K562 (cell line): ENCODE measurements around the gene CRAMP1. TPM values are rescaled to one million over a fixed set of nuclear protein-coding genes. Genes with fewer than 3 reads are reported as not detected.
A peak's percentile ranks its signal among the peaks of the same experiment; 100 is the strongest.

Experiments
- ATAC-seq: fragments of 200-7000 bp; cut with Tn5 transposase; 3 replicates; pipeline ENCODE4 v1.9.1; 2020; ENCODE audit warnings: moderate library complexity
- BruUV-seq: library from RNA; stranded (reverse); fragments of 400-500 nt; replicated peaks from 2 replicates; lab custom pipeline; 2021; lab: Mats Ljungman, UMichigan
- CTCF ChIA-PET: fragments of 300-600 bp; formaldehyde crosslinking; extraction: SDS; loops from one replicate; lab custom pipeline; 2021; ENCODE audit warnings: low intra/inter-chr PET ratio; lab: Yijun Ruan, JAX
- POLR2A ChIA-PET: fragments of 300-600, 350-650 bp; sonication (Branson Sonifier 250); formaldehyde crosslinking; extraction: SDS; loops from one replicate; lab custom pipeline; 2021; ENCODE audit warnings: antibody characterized with exemption, inconsistent platforms; lab: Yijun Ruan, JAX
- DNase-seq, 4 experiments: peaks; one replicate each; pipeline versions ENCODE4 v3.0.0 to v3.0.0-alpha.2; 2011 to 2018; ENCODE audit warnings: low spot score in 3 of 4, mixed read lengths in 3 of 4; ENCODE audit errors: extremely low read depth in 1 of 4
- FAIRE-seq: peaks from 2 replicates; lab custom pipeline; 2011; peaks lifted over from hg19 to GRCh38; lab: Jason Lieb, UNC
- H2AFZ ChIP-seq: 2 replicates; pipeline ENCODE4 v1.6.0; 2011; ENCODE audit warnings: low read depth, low read length, control low read depth, inconsistent platforms
- H3K27ac ChIP-seq: fragments of 200-600 bp; 3 replicates; pipeline ENCODE4 v1.8.0; 2011; ENCODE audit warnings: low read depth, mild to moderate bottlenecking, control low read depth, inconsistent platforms, low read length, moderate library complexity, mixed read lengths; ENCODE audit errors: extremely low read depth
- H3K27me3 ChIP-seq, 2 experiments: fragments of 300-600 bp in 1 of 2; 2 replicates in 1 of 2; 3 replicates in 1 of 2; pipeline versions ENCODE4 v1.6.0 to v1.8.0; 2011; ENCODE audit warnings: inconsistent platforms in 2 of 2, low read length in 2 of 2, mild to moderate bottlenecking in 1 of 2, mixed read lengths in 1 of 2, moderate library complexity in 1 of 2; ENCODE audit not compliant: control insufficient read depth in 2 of 2, insufficient read depth in 2 of 2
- H3K36me3 ChIP-seq: fragments of 300-600 bp; 3 replicates; pipeline ENCODE4 v1.8.0; 2011; ENCODE audit warnings: mild to moderate bottlenecking, low read length, inconsistent platforms; ENCODE audit not compliant: control insufficient read depth, insufficient read depth
- H3K4me1 ChIP-seq, 2 experiments: fragments of 200-600 bp in 1 of 2; replicated peaks in 1 of 2; 2 replicates in 1 of 2; 3 replicates in 1 of 2; pipeline versions ENCODE4 v1.5.1 to v1.8.0; 2011; ENCODE audit warnings: inconsistent platforms in 2 of 2, low read length in 2 of 2, mild to moderate bottlenecking in 1 of 2, mixed read lengths in 1 of 2, moderate library complexity in 1 of 2; ENCODE audit not compliant: control insufficient read depth in 2 of 2, insufficient read depth in 2 of 2
- H3K4me2 ChIP-seq: 2 replicates; pipeline ENCODE4 v1.6.1; 2011; ENCODE audit warnings: low read length, control low read depth, inconsistent platforms, mixed read lengths; ENCODE audit not compliant: insufficient read depth
- H3K4me3 ChIP-seq: fragments of 200-600 bp; sonication (generic), shearing (Covaris generic); 2 replicates; pipeline ENCODE4 v1.5.1; 2016; ENCODE audit warnings: control low read depth, inconsistent platforms
- H3K79me2 ChIP-seq: fragments of 200-600 bp; 3 replicates; pipeline ENCODE4 v1.8.0; 2011; ENCODE audit warnings: low read length, inconsistent platforms; ENCODE audit not compliant: control insufficient read depth, insufficient read depth
- H3K9ac ChIP-seq, 2 experiments: 2 replicates each; pipeline versions ENCODE4 v1.6.0 to v1.6.1; 2011; ENCODE audit warnings: low read depth in 2 of 2, low read length in 2 of 2, control low read depth in 1 of 2, inconsistent platforms in 1 of 2, mild to moderate bottlenecking in 1 of 2, mixed read lengths in 1 of 2; ENCODE audit not compliant: insufficient read depth in 1 of 2
- H3K9me1 ChIP-seq: one replicate; pipeline ENCODE4 v1.6.0; 2011; ENCODE audit warnings: inconsistent platforms, mild to moderate bottlenecking, low read length, moderate library complexity; ENCODE audit not compliant: control insufficient read depth, insufficient read depth
- H3K9me3 ChIP-seq: replicated peaks from 2 replicates; pipeline ENCODE4 v1.5.1; 2011; ENCODE audit warnings: low read depth, low read length, inconsistent platforms; ENCODE audit not compliant: control insufficient read depth, insufficient read depth
- H4K20me1 ChIP-seq: replicated peaks from 2 replicates; pipeline ENCODE4 v1.6.1; 2011; ENCODE audit warnings: low read length, inconsistent platforms, mixed read lengths; ENCODE audit not compliant: control insufficient read depth, insufficient read depth
- CREB1 ChIP-seq, 2 experiments: sonication (generic) in 1 of 2; formaldehyde crosslinking in 1 of 2; IDR thresholded peaks; 2 replicates each; pipeline versions ENCODE4 v1.6.1 to v1.8.0; 2012 to 2022; ENCODE audit warnings: inconsistent platforms in 1 of 2, mild to moderate bottlenecking in 1 of 2, missing genetic modification reagents in 1 of 2, moderate library complexity in 1 of 2
- MAZ ChIP-seq, 2 experiments: fragments of 450-650 bp in 1 of 2; sonication (generic) in 1 of 2; formaldehyde crosslinking; IDR thresholded peaks in 1 of 2; conservative IDR thresholded peaks in 1 of 2; 2 replicates each; pipeline versions ENCODE4 v1.4.0 to v1.5.0; 2020; ENCODE audit warnings: mild to moderate bottlenecking in 1 of 2, missing genetic modification reagents in 1 of 2
- MTA3 ChIP-seq: fragments of 450-650 bp; formaldehyde crosslinking; IDR thresholded peaks from 2 replicates; pipeline ENCODE4 v1.6.1; 2017; ENCODE audit warnings: mild to moderate bottlenecking, borderline replicate concordance
- RBFOX2 ChIP-seq: fragments of 200-400 bp; formaldehyde crosslinking; IDR thresholded peaks from 2 replicates; pipeline ENCODE4 v1.6.1; 2017; ENCODE audit warnings: low read depth, mild to moderate bottlenecking, low read length, moderate library complexity
- SMARCE1 ChIP-seq: fragments of 450-650 bp; IDR thresholded peaks from 2 replicates; pipeline ENCODE4 v1.7.1; 2016; ENCODE audit warnings: mild to moderate bottlenecking
- SPI1 ChIP-seq: IDR thresholded peaks from 2 replicates; pipeline ENCODE4 v1.6.1; 2011; ENCODE audit warnings: low read depth, low read length, control low read depth, borderline replicate concordance
- TCF7 ChIP-seq: sonication (generic); IDR thresholded peaks from 2 replicates; pipeline ENCODE4 v1.6.1; 2016; ENCODE audit warnings: antibody characterized with exemption, borderline replicate concordance
- TSC22D4 ChIP-seq: fragments of 450-650 bp; IDR thresholded peaks from 2 replicates; pipeline ENCODE4 v1.6.1; 2016; ENCODE audit warnings: missing genetic modification characterization, missing biosample characterization, control low read depth
- ZNF165 ChIP-seq: fragments of 250-450 bp; sonication (Bioruptor Pico); IDR thresholded peaks from 2 replicates; pipeline ENCODE4 v1.4.0; 2020; ENCODE audit warnings: borderline replicate concordance
- ZNF444 ChIP-seq: fragments of 250-450 bp; sonication (Bioruptor Pico); IDR thresholded peaks from 2 replicates; pipeline ENCODE4 v1.4.0; 2020; ENCODE audit warnings: mild to moderate bottlenecking, moderate library complexity
- WGBS: fragments of 100-300 bp; shearing (Covaris generic); methylation state at CpG from one replicate; pipeline ENCODE4 v1.1.6; 2016; ENCODE audit warnings: low coverage, mixed read lengths; ENCODE audit not compliant: insufficient coverage; ENCODE audit errors: missing lambda C conversion rate; 5-methylcytosine and 5-hydroxymethylcytosine counted together
- in situ Hi-C: fragments of 300-500 bp; cut with MboI; formaldehyde crosslinking; loops from 4 replicates; pipeline ENCODE4 v1.15.0; 2018; ENCODE audit warnings: inconsistent platforms, mixed read lengths
- intact Hi-C: fragments of 100-400 bp; cut with micrococcal nuclease; formaldehyde crosslinking; loops from 2 replicates; pipeline ENCODE4 v1.14.2; 2022
- polyA plus RNA-seq, 8 experiments: library from polyadenylated mRNA; depleted of rRNA in 4 of 8; stranded (reverse) in 5 of 8; unstranded in 3 of 8; fragments of >200 nt; fragmentation: Nextera tagmentation in 2 of 8; fragmentation: Illumina TruSeq in 1 of 8; extraction: Ambion mirVana in 2 of 8; extraction: Trizol in 1 of 8; gene quantifications; 2 replicates each; pipeline versions ENCODE4 v1.2.1 to v1.2.3, GENCODE V29; 2011 to 2014; ENCODE audit warnings: inconsistent platforms in 1 of 8, missing spikeins in 1 of 8
- total RNA-seq, 7 experiments: library from RNA; depleted of rRNA in 6 of 7; stranded (reverse); fragments of >200 nt in 6 of 7; fragmentation: Illumina TruSeq in 2 of 7; extraction: Trizol in 2 of 7; gene quantifications; 2 replicates each; pipeline versions ENCODE4 v1.2.1 to v1.2.3, GENCODE V29; 2011 to 2021; ENCODE audit warnings: low replicate concordance in 1 of 7
- TF ChIP-seq, protein P1 (sequence below): fragments of 450-650 bp; IDR thresholded peaks from 2 replicates; pipeline ENCODE4 v1.6.1; 2017; ENCODE audit warnings: antibody characterized with exemption
- TF ChIP-seq, protein P2 (sequence below): fragments of 250-450 bp; sonication (Bioruptor Pico); IDR thresholded peaks from 2 replicates; pipeline ENCODE4 v1.4.0; 2020; ENCODE audit warnings: mild to moderate bottlenecking, moderate library complexity, borderline replicate concordance
- TF ChIP-seq, protein P3 (sequence below): fragments of 250-450 bp; sonication (Bioruptor Pico); IDR thresholded peaks from 2 replicates; pipeline ENCODE4 v1.4.0; 2020; ENCODE audit warnings: mild to moderate bottlenecking
- TF ChIP-seq, protein P4 (sequence below), 2 experiments: fragments of 450-650 bp in 1 of 2; sonication (generic) in 1 of 2; formaldehyde crosslinking; conservative IDR thresholded peaks; 2 replicates each; pipeline versions ENCODE4 v1.4.0 to v1.8.1; 2020 to 2022; ENCODE audit warnings: mild to moderate bottlenecking in 1 of 2, missing genetic modification reagents in 1 of 2

The CRAMP1 gene
- total and polyA plus RNA-seq, 9 of the 15 experiments (the other 6 are each of a cell fraction or from before 2014, with no cell fraction given): 0.52 to 20.8 (median 7.5) TPM

DNA sequence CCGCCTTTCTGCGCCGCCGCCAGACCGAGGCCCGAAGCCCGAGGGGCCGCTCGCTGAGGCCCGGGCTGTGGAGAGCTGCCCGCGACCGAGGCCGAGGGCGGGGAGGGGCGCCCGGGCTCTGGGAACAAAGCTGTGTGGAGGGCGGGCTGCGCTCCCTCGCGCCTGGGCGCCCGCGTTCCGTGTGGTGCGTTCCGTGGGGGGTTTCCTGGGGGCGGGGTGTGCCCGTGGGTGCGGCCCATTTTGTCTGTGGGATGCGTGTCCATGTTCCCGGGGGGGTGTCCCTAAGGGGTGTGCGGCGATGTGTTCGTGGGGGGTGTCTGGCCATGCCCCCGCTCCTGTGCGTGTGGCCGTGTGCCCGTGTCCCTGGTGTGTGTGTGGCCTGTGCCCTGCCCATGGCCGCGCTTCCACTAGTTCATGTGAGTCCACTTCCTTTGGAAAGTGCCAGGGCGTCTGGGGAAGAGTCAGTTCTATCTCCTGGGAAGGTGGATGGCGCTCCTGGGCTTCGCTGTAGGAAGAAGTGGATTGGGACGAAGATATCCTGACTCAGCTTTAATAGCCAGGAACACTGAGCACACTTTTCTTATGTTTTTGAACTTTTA lies 66.4 kb downstream of the CRAMP1 start:
- H3K4me1 ChIP-seq: peaks cover 13 to 30% of the 10 kb centered on the region in 2 experiments; a peak in 4 of 5 replicates
- H3K9me1 ChIP-seq: no peaks in the 10 kb centered on the region
- peak overlapping the region; percentile 81 for H3K27ac ChIP-seq
- peak overlapping the region; percentile 16 for H2AFZ ChIP-seq
- no peaks in the 10 kb centered on the region for H3K9me3 ChIP-seq
- ChIA-PET CTCF (no interaction called here), POLR2A (interaction anchor here (0.6 to 2.6 kb wide), 13 partner anchors 11 to 1110 kb away, joined by 3 to 21 read pairs (median 3); partner anchors contain the start of genes CRAMP1, IFT140, MAPK8IP3 and METTL26)
- intact Hi-C loops (no loop called here), in situ Hi-C loops (no loop called here)
- peaks cover 8% of the 10 kb centered on the region for H4K20me1 ChIP-seq
- H3K79me2 ChIP-seq: peaks cover 53% of the 10 kb centered on the region
- TSS peak; percentile 57 for BruUV-seq
- peaks cover 58% of the 10 kb centered on the region; the same call in 2 of the 3 replicates for H3K36me3 ChIP-seq
- FAIRE-seq (no peak), ATAC-seq (peak; percentile 14), DNase-seq (peak in 1 of 4 experiments; percentile 37)
- peak overlapping the region; percentile 99 for H3K4me2 ChIP-seq
- peak overlapping the region; percentile 87 to 96 for H3K9ac ChIP-seq
- H3K27me3 ChIP-seq: no peaks in the 10 kb centered on the region
- H3K4me3 ChIP-seq: peak overlapping the region; percentile 84
- WGBS: under 1% methylated on average over 29 of the region's 45 CpGs
- TF ChIP-seq MTA3 (peak; percentile 13; the same call in 1 of the 2 replicates), SMARCE1 (0 out of 2 replicates have a peak, but pooled peaks have one; percentile 20), SPI1 (0 out of 2 replicates have a peak, but pooled peaks have one; percentile 6), ZNF444 (CRISPR knock-in tag) (no peak), CREB1 (IDR thresholded peaks at IDR 0.05) (no peak; the same call in 1 of the 2 replicates), CREB1 (CRISPR knock-in tag; IDR thresholded peaks at IDR 0.05) (no peak), TSC22D4 (tag) (no peak), RBFOX2 (peak; percentile 78), ZNF165 (CRISPR knock-in tag) (no peak), MAZ (CRISPR knock-in tag; conservative IDR thresholded peaks at IDR 0.05 in 1 of 2, IDR thresholded peaks at IDR 0.05 in 1 of 2) (peak in 1 of 2 experiments; percentile 60; a peak in 3 of 4 replicates), TCF7 (no peak)
- TF ChIP-seq, protein P1, sequence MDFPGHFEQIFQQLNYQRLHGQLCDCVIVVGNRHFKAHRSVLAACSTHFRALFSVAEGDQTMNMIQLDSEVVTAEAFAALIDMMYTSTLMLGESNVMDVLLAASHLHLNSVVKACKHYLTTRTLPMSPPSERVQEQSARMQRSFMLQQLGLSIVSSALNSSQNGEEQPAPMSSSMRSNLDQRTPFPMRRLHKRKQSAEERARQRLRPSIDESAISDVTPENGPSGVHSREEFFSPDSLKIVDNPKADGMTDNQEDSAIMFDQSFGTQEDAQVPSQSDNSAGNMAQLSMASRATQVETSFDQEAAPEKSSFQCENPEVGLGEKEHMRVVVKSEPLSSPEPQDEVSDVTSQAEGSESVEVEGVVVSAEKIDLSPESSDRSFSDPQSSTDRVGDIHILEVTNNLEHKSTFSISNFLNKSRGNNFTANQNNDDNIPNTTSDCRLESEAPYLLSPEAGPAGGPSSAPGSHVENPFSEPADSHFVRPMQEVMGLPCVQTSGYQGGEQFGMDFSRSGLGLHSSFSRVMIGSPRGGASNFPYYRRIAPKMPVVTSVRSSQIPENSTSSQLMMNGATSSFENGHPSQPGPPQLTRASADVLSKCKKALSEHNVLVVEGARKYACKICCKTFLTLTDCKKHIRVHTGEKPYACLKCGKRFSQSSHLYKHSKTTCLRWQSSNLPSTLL: no peak
- TF ChIP-seq, protein P2, sequence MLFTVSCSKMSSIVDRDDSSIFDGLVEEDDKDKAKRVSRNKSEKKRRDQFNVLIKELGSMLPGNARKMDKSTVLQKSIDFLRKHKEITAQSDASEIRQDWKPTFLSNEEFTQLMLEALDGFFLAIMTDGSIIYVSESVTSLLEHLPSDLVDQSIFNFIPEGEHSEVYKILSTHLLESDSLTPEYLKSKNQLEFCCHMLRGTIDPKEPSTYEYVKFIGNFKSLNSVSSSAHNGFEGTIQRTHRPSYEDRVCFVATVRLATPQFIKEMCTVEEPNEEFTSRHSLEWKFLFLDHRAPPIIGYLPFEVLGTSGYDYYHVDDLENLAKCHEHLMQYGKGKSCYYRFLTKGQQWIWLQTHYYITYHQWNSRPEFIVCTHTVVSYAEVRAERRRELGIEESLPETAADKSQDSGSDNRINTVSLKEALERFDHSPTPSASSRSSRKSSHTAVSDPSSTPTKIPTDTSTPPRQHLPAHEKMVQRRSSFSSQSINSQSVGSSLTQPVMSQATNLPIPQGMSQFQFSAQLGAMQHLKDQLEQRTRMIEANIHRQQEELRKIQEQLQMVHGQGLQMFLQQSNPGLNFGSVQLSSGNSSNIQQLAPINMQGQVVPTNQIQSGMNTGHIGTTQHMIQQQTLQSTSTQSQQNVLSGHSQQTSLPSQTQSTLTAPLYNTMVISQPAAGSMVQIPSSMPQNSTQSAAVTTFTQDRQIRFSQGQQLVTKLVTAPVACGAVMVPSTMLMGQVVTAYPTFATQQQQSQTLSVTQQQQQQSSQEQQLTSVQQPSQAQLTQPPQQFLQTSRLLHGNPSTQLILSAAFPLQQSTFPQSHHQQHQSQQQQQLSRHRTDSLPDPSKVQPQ (CRISPR knock-in tag): no peak
- TF ChIP-seq, protein P3, sequence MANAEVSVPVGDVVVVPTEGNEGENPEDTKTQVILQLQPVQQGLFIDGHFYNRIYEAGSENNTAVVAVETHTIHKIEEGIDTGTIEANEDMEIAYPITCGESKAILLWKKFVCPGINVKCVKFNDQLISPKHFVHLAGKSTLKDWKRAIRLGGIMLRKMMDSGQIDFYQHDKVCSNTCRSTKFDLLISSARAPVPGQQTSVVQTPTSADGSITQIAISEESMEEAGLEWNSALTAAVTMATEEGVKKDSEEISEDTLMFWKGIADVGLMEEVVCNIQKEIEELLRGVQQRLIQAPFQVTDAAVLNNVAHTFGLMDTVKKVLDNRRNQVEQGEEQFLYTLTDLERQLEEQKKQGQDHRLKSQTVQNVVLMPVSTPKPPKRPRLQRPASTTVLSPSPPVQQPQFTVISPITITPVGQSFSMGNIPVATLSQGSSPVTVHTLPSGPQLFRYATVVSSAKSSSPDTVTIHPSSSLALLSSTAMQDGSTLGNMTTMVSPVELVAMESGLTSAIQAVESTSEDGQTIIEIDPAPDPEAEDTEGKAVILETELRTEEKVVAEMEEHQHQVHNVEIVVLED: no peak
- TF ChIP-seq, protein P4, sequence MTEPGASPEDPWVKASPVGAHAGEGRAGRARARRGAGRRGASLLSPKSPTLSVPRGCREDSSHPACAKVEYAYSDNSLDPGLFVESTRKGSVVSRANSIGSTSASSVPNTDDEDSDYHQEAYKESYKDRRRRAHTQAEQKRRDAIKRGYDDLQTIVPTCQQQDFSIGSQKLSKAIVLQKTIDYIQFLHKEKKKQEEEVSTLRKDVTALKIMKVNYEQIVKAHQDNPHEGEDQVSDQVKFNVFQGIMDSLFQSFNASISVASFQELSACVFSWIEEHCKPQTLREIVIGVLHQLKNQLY (CRISPR knock-in tag; conservative IDR thresholded peaks at IDR 0.05): no peak
